ENCODE measurements around the gene SSTR3. TPM values are rescaled to one million over a fixed set of nuclear protein-coding genes. Genes with fewer than 3 reads are reported as not detected.

SSTR3 gene
- total RNA-seq, 1 donor from 2014 or later = 0.09 TPM

DNA sequence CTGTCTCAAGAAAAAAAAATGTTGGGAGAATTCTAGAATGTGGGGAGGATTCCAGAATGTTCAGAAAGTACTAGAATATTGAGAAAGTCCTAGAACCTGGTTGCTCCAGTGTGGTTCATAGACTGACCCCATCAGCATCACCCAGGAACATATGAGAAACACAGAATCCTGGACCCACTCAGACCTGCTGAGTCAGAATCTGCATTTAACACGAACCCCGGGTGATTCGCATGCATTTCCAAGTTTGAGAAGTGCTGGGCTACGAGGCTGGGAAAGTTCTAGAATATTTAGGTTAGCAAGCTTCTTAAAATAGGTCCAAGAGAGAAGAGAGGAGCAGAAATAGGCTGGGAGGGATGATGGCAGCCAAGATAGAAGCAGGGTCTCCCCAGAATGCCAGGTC lies 30.6 kb downstream of the SSTR3 start:
- Mint-ChIP-seq H3K4me3 (no peak overlapping the region), H3K36me3 (ENCODE audit: low read depth) (no peaks in the 10 kb centered on the region), H3K4me1 (peaks cover 27% of the 10 kb centered on the region), H3K9me3 (no peaks in the 10 kb centered on the region), H3K27me3 (ENCODE audit: low read depth) (no peaks in the 10 kb centered on the region), H3K27ac (ENCODE audit: unreplicated experiment) (no peak overlapping the region)
- no peak for DNase-seq (ENCODE audit: low read depth, low spot score)
- no peak for TF ChIP-seq CTCF (conservative IDR thresholded peaks at IDR 0.05)

DNA sequence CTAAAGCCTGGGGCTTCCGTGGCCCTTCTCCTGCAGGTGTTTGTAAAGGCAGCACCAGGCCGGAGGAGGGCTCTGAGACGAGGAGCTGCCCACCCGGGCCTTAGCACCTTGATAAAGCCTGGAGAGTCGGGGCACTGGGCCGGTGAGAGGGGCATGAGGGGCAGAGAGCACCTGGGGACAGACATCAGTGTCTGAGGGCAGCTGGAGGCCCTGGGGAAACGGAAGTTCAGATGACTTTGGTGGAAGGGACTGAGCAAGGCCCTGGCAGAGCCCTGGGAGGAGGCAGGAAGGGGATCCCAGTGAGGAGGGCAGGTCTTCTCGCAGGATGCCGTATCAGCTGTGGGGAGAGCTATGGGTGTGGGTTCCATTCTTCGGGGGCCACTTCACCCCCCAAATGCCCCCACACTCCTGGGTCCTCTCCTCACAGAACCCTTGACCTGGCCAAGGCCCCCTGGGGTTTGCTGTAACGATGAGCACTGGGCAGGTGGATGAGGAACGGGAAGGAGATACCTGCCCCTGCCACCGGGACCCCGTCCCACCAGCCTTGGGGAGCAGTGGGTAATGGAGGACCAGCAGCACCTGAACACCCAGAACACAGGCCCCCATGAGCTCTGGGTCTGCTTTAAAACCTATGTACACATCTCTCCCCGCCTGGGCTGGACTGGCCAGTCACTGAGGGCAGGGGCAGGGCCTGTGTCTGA lies 31.6 kb downstream of the SSTR3 start:
- no peaks in the 10 kb centered on the region for H3K36me3 Mint-ChIP-seq (ENCODE audit: low read depth)
- no peaks in the 10 kb centered on the region for H3K27me3 Mint-ChIP-seq (ENCODE audit: low read depth)
- no peaks in the 10 kb centered on the region for H3K9me3 Mint-ChIP-seq
- H3K27ac Mint-ChIP-seq (ENCODE audit: unreplicated experiment) = peak overlapping the region; percentile 67
- peaks cover 24% of the 10 kb centered on the region for H3K4me1 Mint-ChIP-seq
- DNase-seq (ENCODE audit: low read depth, low spot score) = no peak
- no peak for TF ChIP-seq CTCF (conservative IDR thresholded peaks at IDR 0.05)
- no peak overlapping the region for H3K4me3 Mint-ChIP-seq

GRCh38 chr22:37179622-37180420 lies 32.5 kb downstream of the SSTR3 start:
- Mint-ChIP-seq H3K4me1 (peaks cover 24% of the 10 kb centered on the region), H3K4me3 (no peak overlapping the region), H3K27ac (ENCODE audit: unreplicated experiment) (no peak overlapping the region), H3K9me3 (no peaks in the 10 kb centered on the region), H3K27me3 (ENCODE audit: low read depth) (no peaks in the 10 kb centered on the region), H3K36me3 (ENCODE audit: low read depth) (no peaks in the 10 kb centered on the region)
- no peak for TF ChIP-seq CTCF (conservative IDR thresholded peaks at IDR 0.05)
- DNase-seq (ENCODE audit: low read depth, low spot score) = no peak

- no peak for DNase-seq (ENCODE audit: low read depth, low spot score)
- no peaks in the 10 kb centered on the region for H3K36me3 Mint-ChIP-seq (ENCODE audit: low read depth)
- no peak for TF ChIP-seq CTCF (conservative IDR thresholded peaks at IDR 0.05)
- peaks cover 24% of the 10 kb centered on the region for H3K4me1 Mint-ChIP-seq
- no peaks in the 10 kb centered on the region for H3K27me3 Mint-ChIP-seq (ENCODE audit: low read depth)
- H3K9me3 Mint-ChIP-seq = no peaks in the 10 kb centered on the region
- H3K4me3 Mint-ChIP-seq = no peak overlapping the region
- peak overlapping the region; percentile 50 for H3K27ac Mint-ChIP-seq (ENCODE audit: unreplicated experiment)
These were observed 33.2 kb downstream of the SSTR3 start for GRCh38 chr22:37179126-37179470.

DNA sequence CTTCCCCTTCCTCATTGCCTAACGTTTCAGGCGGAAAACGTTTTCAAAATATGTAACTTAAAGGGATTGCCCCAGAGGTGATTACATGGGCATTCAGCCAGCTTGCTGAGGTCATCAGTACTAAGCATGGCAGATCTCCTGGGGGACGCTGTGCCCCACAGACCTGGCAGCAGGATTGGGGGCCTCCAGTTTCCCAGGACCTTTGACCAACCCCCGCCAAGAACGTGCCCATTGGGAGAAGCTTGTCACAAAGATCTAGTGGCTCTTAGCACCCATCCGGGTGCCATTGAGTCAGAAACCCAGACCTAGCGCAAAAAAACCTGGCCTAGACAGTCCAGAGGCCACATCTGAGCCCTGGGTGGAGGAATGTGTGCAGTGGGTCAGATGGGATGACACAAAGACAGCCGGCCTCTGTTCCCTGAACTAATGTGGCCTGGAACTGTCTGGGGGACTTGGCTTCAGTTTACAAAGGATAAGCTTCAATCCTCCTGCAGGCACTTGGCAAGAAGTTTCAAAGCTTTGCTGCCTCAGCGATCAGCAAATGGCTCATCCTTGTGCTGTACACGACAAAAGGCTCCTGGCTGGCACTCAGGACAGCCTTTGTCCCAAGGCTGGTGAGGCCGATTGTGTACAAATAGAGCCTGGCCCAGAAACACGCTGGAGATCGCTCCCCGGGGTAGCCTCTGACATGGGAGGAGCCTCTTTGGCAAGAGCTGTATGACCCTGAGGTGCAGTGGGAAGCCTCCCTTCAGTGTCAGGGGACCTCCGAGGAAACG lies 33.7 kb downstream of the SSTR3 start:
- Mint-ChIP-seq H3K9me3 (no peaks in the 10 kb centered on the region), H3K4me1 (peaks cover 24% of the 10 kb centered on the region), H3K4me3 (no peak overlapping the region), H3K27ac (ENCODE audit: unreplicated experiment) (peak overlapping the region; percentile 79), H3K36me3 (ENCODE audit: low read depth) (no peaks in the 10 kb centered on the region), H3K27me3 (ENCODE audit: low read depth) (no peaks in the 10 kb centered on the region)
- no peak for DNase-seq (ENCODE audit: low read depth, low spot score)
- no peak for TF ChIP-seq CTCF (conservative IDR thresholded peaks at IDR 0.05)

All from neural crest cell (in vitro differentiated cells).